NCI-H2196 (cell line): ENCODE measurements around the gene ZW10.

Experiments
- DNase-seq: peaks from one replicate; lab custom pipeline; 2025; ENCODE audit not compliant: unreplicated experiment; lab: John Stamatoyannopoulos, UW

The ZW10 gene

GRCh38 chr11:113698515-113698914, 75.0 kb downstream of the ZW10 start:
- DNase-seq, result no peak

GRCh38 chr11:113697756-113698407, 75.6 kb downstream of the ZW10 start:
- no peak for DNase-seq

DNA sequence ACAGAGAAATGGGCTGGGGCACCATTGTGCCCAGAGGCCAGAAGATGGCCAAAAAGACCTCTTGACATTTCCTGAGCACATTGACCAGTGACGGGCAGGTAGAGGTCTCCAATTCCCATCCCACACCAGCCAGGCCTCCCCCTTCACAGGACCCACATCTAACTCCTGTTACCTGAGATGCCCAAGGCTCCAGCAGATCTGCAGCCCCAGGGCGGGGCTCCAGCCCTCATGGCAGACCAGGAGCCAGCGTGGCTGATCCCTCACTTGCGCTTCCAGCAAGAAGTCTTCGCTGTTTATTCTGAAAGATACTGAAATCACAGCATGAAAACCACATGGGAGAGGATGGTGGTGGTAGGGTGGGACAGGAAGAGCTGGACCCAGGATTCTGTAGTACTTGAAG, 76.4 kb downstream of the ZW10 start:
- DNase-seq, result no peak

- DNase-seq, result no peak
These were observed 78.3 kb downstream of the ZW10 start for GRCh38 chr11:113695207-113695606.

DNA sequence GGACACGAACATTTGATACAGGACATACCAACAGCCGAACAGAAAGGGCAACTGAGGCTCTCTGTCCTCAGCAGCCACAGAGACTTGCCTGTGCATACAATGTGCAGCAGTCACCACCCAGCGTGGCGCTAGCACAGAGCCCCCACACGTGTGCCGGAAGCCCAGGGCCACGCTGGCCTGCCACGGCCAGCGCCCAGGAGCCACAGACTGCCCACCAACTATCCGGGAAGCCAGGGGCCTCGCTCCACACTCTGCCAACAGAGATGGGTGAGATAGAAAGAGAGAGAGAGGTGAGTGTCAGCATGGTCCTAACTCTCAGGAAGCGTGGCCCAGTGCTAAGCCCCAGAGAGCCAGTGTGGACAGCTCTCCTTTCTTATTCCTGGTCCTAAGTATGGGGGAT, 79.1 kb downstream of the ZW10 start:
- no peak for DNase-seq

DNA sequence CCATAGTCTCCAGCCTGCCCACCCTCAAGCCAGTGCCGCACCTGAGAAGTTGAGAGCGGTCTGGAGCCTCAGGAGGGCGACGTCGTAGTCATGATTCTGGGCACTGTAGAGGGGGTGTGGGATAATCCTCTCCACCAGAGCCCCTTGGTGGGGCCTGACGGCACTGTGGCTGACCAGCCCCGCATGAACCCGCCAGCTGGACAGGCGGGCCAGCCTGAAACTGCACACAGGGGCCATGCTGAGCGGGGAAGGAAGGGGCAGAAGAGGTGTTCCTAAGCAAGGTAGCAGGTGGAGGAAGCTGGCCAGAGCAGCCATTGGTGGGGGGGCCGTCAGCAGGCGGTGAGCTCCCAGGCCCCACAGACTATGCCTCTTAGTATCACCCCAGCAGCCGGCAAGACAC, 80.5 kb downstream of the ZW10 start:
- DNase-seq, result no peak

- DNase-seq, result no peak
These were observed 82.6 kb downstream of the ZW10 start for GRCh38 chr11:113690619-113691569.

DNA sequence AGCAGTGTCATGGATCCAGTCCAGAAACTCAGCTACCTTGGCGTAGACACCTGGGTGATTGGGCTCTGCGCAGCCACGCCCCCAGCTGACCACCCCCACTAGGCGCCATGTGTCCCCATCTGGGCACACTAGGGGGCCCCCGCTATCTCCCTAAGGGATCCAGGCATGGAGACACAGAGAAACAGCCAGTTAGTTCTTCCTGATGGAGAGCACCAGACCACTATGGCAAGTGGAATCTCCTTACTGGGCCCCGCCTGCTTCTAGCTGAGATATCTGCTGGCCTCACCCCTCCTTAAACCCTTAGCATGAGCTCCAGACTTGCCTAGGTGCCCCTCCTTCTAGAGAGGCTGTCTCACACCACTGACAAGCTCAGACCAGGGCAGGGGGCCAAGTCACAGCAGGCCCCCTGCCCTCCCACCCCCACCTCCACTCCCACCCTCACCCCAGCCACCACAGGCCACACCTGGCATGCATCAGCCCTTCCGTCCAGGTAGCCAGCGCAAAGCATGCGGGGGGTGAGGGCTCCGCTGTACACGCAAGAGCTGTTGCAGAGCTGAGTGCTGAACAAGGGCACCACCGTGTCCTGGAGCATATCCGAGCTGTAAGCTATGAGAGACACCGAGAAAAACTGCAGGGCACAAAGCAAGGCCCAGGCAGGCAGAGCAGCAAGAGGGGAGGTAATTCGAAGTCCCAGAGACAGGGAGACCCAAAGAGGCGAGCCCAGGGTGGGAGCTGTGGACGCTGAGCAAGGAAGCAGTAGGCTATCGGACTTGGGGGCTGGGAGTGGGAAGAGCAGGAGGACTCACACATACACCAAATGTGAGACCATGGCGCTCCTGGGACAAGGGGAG, 83.5 kb downstream of the ZW10 start:
- no peak for DNase-seq

GRCh38 chr11:113685654-113686359, 87.7 kb downstream of the ZW10 start:
- no peak for DNase-seq

DNA sequence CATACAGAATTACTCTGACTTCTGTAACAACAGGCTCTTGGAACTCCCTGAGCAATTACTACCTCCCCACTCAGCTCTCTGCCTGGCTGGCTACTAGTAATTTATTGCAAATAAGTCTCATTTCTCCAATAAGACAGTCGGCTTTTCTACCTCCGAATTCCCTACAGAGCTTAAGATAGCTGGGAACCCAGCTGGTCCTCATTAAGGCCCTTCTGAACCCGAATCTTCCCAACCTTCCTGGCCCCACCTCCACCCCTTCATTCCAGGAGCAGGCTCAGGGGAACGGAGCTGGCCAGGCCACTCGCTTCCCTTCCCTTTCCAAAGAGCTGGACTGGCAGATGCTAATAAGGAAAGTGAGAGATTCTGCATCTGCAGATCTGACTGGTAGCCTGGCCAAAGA, 89.0 kb downstream of the ZW10 start:
- no peak for DNase-seq

DNA sequence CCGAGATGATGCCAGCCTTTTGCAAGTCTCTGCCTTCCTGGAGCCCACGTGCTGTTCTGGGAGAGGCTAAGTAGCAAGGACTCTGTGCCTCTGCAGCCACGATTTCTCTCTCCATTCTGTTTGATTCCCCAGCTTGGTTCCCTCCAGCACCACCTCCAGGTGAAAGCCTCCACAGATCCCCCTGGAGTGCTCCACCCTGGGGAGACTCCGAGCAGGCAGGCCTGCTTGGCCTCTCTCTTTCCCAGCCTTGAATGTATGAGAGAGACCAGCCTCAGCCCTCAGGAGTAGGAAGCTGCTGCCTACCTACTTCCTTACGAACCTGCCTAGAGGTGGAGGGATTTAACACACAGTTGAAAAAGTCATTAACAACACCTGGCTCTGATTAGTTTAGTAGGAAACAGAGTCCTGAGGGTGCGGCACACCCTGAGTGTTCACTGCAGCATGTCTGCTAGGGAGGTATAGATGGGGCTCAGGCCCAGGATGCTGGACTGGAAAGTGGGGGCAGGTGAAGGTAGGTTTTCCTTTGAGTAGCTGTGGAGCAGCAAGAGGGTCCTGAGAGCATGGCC, 89.9 kb downstream of the ZW10 start:
- DNase-seq, result no peak
